ENCODE data around the gene TMEM266.

TMEM266 gene

GRCh38 chr15:76134537-76134936 lies 74.8 kb downstream of the TMEM266 start:
- Histone ChIP-seq H2AK5ac (ENCODE audit: low read length, severe bottlenecking) (no peak overlapping the region), H3K4me2 (ENCODE audit: low read length, poor library complexity, severe bottlenecking) (no peak overlapping the region), H3K4ac (ENCODE audit: low read depth in 1 of 2, low read length in 2 of 2) (no peak overlapping the region), H2BK5ac (ENCODE audit: low read depth, low read length, poor library complexity, severe bottlenecking) (no peak overlapping the region), H3K27ac (ENCODE audit: low read length, poor library complexity, severe bottlenecking) (no peak overlapping the region), H2BK15ac (ENCODE audit: low read depth, poor library complexity, severe bottlenecking) (no peak overlapping the region), H4K8ac (ENCODE audit: low read length) (no peak overlapping the region), H3K36me3 (ENCODE audit: control insufficient read depth in 1 of 2, insufficient read depth in 2 of 2, low read depth in 1 of 2, low read length in 2 of 2) (no peaks in the 10 kb centered on the region), H2BK12ac (ENCODE audit: low read length in 2 of 2) (no peak overlapping the region), H2BK120ac (ENCODE audit: low read depth, low read length) (no peak overlapping the region), H2AFZ (ENCODE audit: low read depth, low read length) (no peak overlapping the region), H4K91ac (ENCODE audit: low read length) (no peak overlapping the region), H3K9me3 (ENCODE audit: control insufficient read depth, low read length) (no peaks in the 10 kb centered on the region), H3K18ac (ENCODE audit: low read depth in 1 of 2, low read length in 2 of 2) (no peak overlapping the region), H3K4me3 (ENCODE audit: insufficient read depth in 1 of 2, low read depth in 1 of 2, low read length in 2 of 2) (no peak overlapping the region), H3K23ac (ENCODE audit: low read length in 2 of 2) (no peak overlapping the region), H3K9ac (ENCODE audit: low read length) (no peak overlapping the region), H3K27me3 (ENCODE audit: control insufficient read depth in 1 of 2, insufficient read depth in 1 of 2, low read length in 2 of 2) (peaks cover 9 to 62% of the 10 kb centered on the region in 2 experiments), H3K79me1 (replicated peaks; ENCODE audit: low read length, poor library complexity, severe bottlenecking) (no peaks in the 10 kb centered on the region), H3K4me1 (ENCODE audit: control insufficient read depth, insufficient read depth, low read depth, low read length) (peaks cover under 1% of the 10 kb centered on the region), H3K14ac (ENCODE audit: low read length in 2 of 2) (no peak overlapping the region)
- no CpG with 5 or more reads among the region's 1 CpG for WGBS
- no peak for DNase-seq

- H3K27ac ChIP-seq (ENCODE audit: low read length, poor library complexity, severe bottlenecking): no peak overlapping the region
- H3K9me3 ChIP-seq (ENCODE audit: control insufficient read depth, low read length): no peaks in the 10 kb centered on the region
- H3K4ac ChIP-seq (ENCODE audit: low read depth in 1 of 2, low read length in 2 of 2): no peak overlapping the region
- peaks cover 9 to 62% of the 10 kb centered on the region in 2 experiments for H3K27me3 ChIP-seq (ENCODE audit: control insufficient read depth in 1 of 2, insufficient read depth in 1 of 2, low read length in 2 of 2)
- H4K8ac ChIP-seq (ENCODE audit: low read length): no peak overlapping the region
- H3K36me3 ChIP-seq (ENCODE audit: control insufficient read depth in 1 of 2, insufficient read depth in 2 of 2, low read depth in 1 of 2, low read length in 2 of 2): no peaks in the 10 kb centered on the region
- no peak overlapping the region for H2BK12ac ChIP-seq (ENCODE audit: low read length in 2 of 2)
- H3K4me2 ChIP-seq (ENCODE audit: low read length, poor library complexity, severe bottlenecking): no peak overlapping the region
- no peak overlapping the region for H4K91ac ChIP-seq (ENCODE audit: low read length)
- no peak overlapping the region for H3K4me3 ChIP-seq (ENCODE audit: insufficient read depth in 1 of 2, low read depth in 1 of 2, low read length in 2 of 2)
- H3K79me1 ChIP-seq (replicated peaks; ENCODE audit: low read length, poor library complexity, severe bottlenecking): no peaks in the 10 kb centered on the region
- no peak overlapping the region for H2BK120ac ChIP-seq (ENCODE audit: low read depth, low read length)
- DNase-seq: no peak
- no peak overlapping the region for H3K9ac ChIP-seq (ENCODE audit: low read length)
- no peak overlapping the region for H3K18ac ChIP-seq (ENCODE audit: low read depth in 1 of 2, low read length in 2 of 2)
- H3K14ac ChIP-seq (ENCODE audit: low read length in 2 of 2): no peak overlapping the region
- no peak overlapping the region for H2AK5ac ChIP-seq (ENCODE audit: low read length, severe bottlenecking)
- 94% methylated on average over 2 of the region's 2 CpGs for WGBS
- H2BK5ac ChIP-seq (ENCODE audit: low read depth, low read length, poor library complexity, severe bottlenecking): no peak overlapping the region
- H2AFZ ChIP-seq (ENCODE audit: low read depth, low read length): no peak overlapping the region
- no peak overlapping the region for H2BK15ac ChIP-seq (ENCODE audit: low read depth, poor library complexity, severe bottlenecking)
- H3K23ac ChIP-seq (ENCODE audit: low read length in 2 of 2): no peak overlapping the region
- peaks cover 6% of the 10 kb centered on the region for H3K4me1 ChIP-seq (ENCODE audit: control insufficient read depth, insufficient read depth, low read depth, low read length)
Measured at GRCh38 chr15:76135516-76135915, 75.7 kb downstream of the TMEM266 start.

- Histone ChIP-seq H3K79me1 (replicated peaks; ENCODE audit: low read length, poor library complexity, severe bottlenecking) (no peaks in the 10 kb centered on the region), H2BK120ac (ENCODE audit: low read depth, low read length) (no peak overlapping the region), H3K14ac (ENCODE audit: low read length in 2 of 2) (no peak overlapping the region), H3K9ac (ENCODE audit: low read length) (no peak overlapping the region), H2AFZ (ENCODE audit: low read depth, low read length) (no peak overlapping the region), H3K23ac (ENCODE audit: low read length in 2 of 2) (no peak overlapping the region), H3K9me3 (ENCODE audit: control insufficient read depth, low read length) (no peaks in the 10 kb centered on the region), H3K36me3 (ENCODE audit: control insufficient read depth in 1 of 2, insufficient read depth in 2 of 2, low read depth in 1 of 2, low read length in 2 of 2) (no peaks in the 10 kb centered on the region), H3K4me2 (ENCODE audit: low read length, poor library complexity, severe bottlenecking) (no peak overlapping the region), H3K18ac (ENCODE audit: low read depth in 1 of 2, low read length in 2 of 2) (no peak overlapping the region), H3K27ac (ENCODE audit: low read length, poor library complexity, severe bottlenecking) (no peak overlapping the region), H2BK5ac (ENCODE audit: low read depth, low read length, poor library complexity, severe bottlenecking) (no peak overlapping the region), H2AK5ac (ENCODE audit: low read length, severe bottlenecking) (no peak overlapping the region), H3K4me1 (ENCODE audit: control insufficient read depth, insufficient read depth, low read depth, low read length) (peaks cover 6% of the 10 kb centered on the region), H4K91ac (ENCODE audit: low read length) (no peak overlapping the region), H2BK15ac (ENCODE audit: low read depth, poor library complexity, severe bottlenecking) (no peak overlapping the region), H3K4me3 (ENCODE audit: insufficient read depth in 1 of 2, low read depth in 1 of 2, low read length in 2 of 2) (no peak overlapping the region), H2BK12ac (ENCODE audit: low read length in 2 of 2) (no peak overlapping the region), H3K27me3 (ENCODE audit: control insufficient read depth in 1 of 2, insufficient read depth in 1 of 2, low read length in 2 of 2) (peaks cover 19 to 66% of the 10 kb centered on the region in 2 experiments), H4K8ac (ENCODE audit: low read length) (no peak overlapping the region), H3K4ac (ENCODE audit: low read depth in 1 of 2, low read length in 2 of 2) (no peak overlapping the region)
- 82% methylated on average over 5 of the region's 5 CpGs for WGBS
- no peak for DNase-seq
Measured at GRCh38 chr15:76138436-76138835, 78.7 kb downstream of the TMEM266 start.

GRCh38 chr15:76139368-76140073 lies 79.7 kb downstream of the TMEM266 start:
- Histone ChIP-seq H3K36me3 (ENCODE audit: control insufficient read depth in 1 of 2, insufficient read depth in 2 of 2, low read depth in 1 of 2, low read length in 2 of 2) (no peaks in the 10 kb centered on the region), H3K9me3 (ENCODE audit: control insufficient read depth, low read length) (no peaks in the 10 kb centered on the region), H2AK5ac (ENCODE audit: low read length, severe bottlenecking) (no peak overlapping the region), H3K9ac (ENCODE audit: low read length) (peak overlapping the region; percentile 43), H2BK15ac (ENCODE audit: low read depth, poor library complexity, severe bottlenecking) (no peak overlapping the region), H3K4me2 (ENCODE audit: low read length, poor library complexity, severe bottlenecking) (peak overlapping the region; percentile 27), H3K14ac (ENCODE audit: low read length in 2 of 2) (no peak overlapping the region), H3K27ac (ENCODE audit: low read length, poor library complexity, severe bottlenecking) (no peak overlapping the region), H2AFZ (ENCODE audit: low read depth, low read length) (no peak overlapping the region), H3K18ac (ENCODE audit: low read depth in 1 of 2, low read length in 2 of 2) (peak overlapping the region; percentile 18 to 23), H3K4ac (ENCODE audit: low read depth in 1 of 2, low read length in 2 of 2) (no peak overlapping the region), H4K8ac (ENCODE audit: low read length) (no peak overlapping the region), H3K23ac (ENCODE audit: low read length in 2 of 2) (no peak overlapping the region), H2BK5ac (ENCODE audit: low read depth, low read length, poor library complexity, severe bottlenecking) (no peak overlapping the region), H3K4me3 (ENCODE audit: insufficient read depth in 1 of 2, low read depth in 1 of 2, low read length in 2 of 2) (peak overlapping the region in 1 of 2 experiments; percentile 51), H2BK120ac (ENCODE audit: low read depth, low read length) (no peak overlapping the region), H2BK12ac (ENCODE audit: low read length in 2 of 2) (no peak overlapping the region), H4K91ac (ENCODE audit: low read length) (no peak overlapping the region), H3K79me1 (replicated peaks; ENCODE audit: low read length, poor library complexity, severe bottlenecking) (no peaks in the 10 kb centered on the region), H3K27me3 (ENCODE audit: control insufficient read depth in 1 of 2, insufficient read depth in 1 of 2, low read length in 2 of 2) (peaks cover 30 to 66% of the 10 kb centered on the region in 2 experiments), H3K4me1 (ENCODE audit: control insufficient read depth, insufficient read depth, low read depth, low read length) (peaks cover 6% of the 10 kb centered on the region)
- WGBS: 28% methylated on average over 16 of the region's 16 CpGs
- peak; percentile 76 for DNase-seq

All from mesenchymal stem cell (in vitro differentiated cells and primary cell).